ENCODE measurements around the gene RP9. TPM values are rescaled to one million over a fixed set of nuclear protein-coding genes. Genes with fewer than 3 reads are reported as not detected.

The RP9 gene
- total and polyA plus RNA-seq, 2 of the 13 experiments (the other 11 are each of a cell fraction or from before 2014, with no cell fraction given), result 14.2 to 18.6 TPM

- peak; percentile 80 for TF ChIP-seq ZNF687 (CRISPR knock-in tag; IDR thresholded peaks at IDR 0.05)
- TF ChIP-seq ZNF460 (CRISPR knock-in tag; IDR thresholded peaks at IDR 0.05; ENCODE audit: borderline replicate concordance), result no peak
- no peak; the same call in 1 of the 2 replicates for TF ChIP-seq ZBTB43 (CRISPR knock-in tag; conservative IDR thresholded peaks at IDR 0.05)
- peak; percentile 18; the same call in 1 of the 2 replicates for TF ChIP-seq SAFB2 (CRISPR knock-in tag; IDR thresholded peaks at IDR 0.05; ENCODE audit: borderline replicate concordance, low read depth)
- no peak for TF ChIP-seq GTF2F1 (IDR thresholded peaks at IDR 0.05; ENCODE audit: low read length)
- TF ChIP-seq ZNF616 (CRISPR knock-in tag; IDR thresholded peaks at IDR 0.05; ENCODE audit: low read depth), result 0 out of 2 replicates have a peak, but pooled peaks have one; percentile 3
- TF ChIP-seq SP4 (CRISPR knock-in tag; IDR thresholded peaks at IDR 0.05), result peak; percentile 52
- TF ChIP-seq ZNF841 (CRISPR knock-in tag; IDR thresholded peaks at IDR 0.05; ENCODE audit: borderline replicate concordance), result no peak
- TF ChIP-seq ZC3H13 (CRISPR knock-in tag; IDR thresholded peaks at IDR 0.05), result no peak
- no peak for TF ChIP-seq SRSF4 (IDR thresholded peaks at IDR 0.05; ENCODE audit: low read depth, low read length, poor library complexity, severe bottlenecking)
- no peak; the same call in 1 of the 2 replicates for TF ChIP-seq ZNF547 (CRISPR knock-in tag; IDR thresholded peaks at IDR 0.05)
- TF ChIP-seq MLX (CRISPR knock-in tag; IDR thresholded peaks at IDR 0.05), result no peak
- no peak for TF ChIP-seq FUBP1 (CRISPR knock-in tag; IDR thresholded peaks at IDR 0.05; ENCODE audit: borderline replicate concordance)
- TF ChIP-seq SMARCC2 (IDR thresholded peaks at IDR 0.05), result no peak
- TF ChIP-seq JARID2 (CRISPR knock-in tag; IDR thresholded peaks at IDR 0.05; ENCODE audit: insufficient replicate concordance), result no peak
- TF ChIP-seq SMYD3 (CRISPR knock-in tag; IDR thresholded peaks at IDR 0.05), result no peak
- TF ChIP-seq TBX2 (CRISPR knock-in tag; IDR thresholded peaks at IDR 0.05; ENCODE audit: borderline replicate concordance), result peak; percentile 84; the same call in 1 of the 2 replicates
- no peak for TF ChIP-seq EEA1 (CRISPR knock-in tag; IDR thresholded peaks at IDR 0.05; ENCODE audit: borderline replicate concordance)
- peak; percentile 87; the same call in 1 of the 2 replicates for TF ChIP-seq ZNF251 (CRISPR knock-in tag; IDR thresholded peaks at IDR 0.05)
- TF ChIP-seq YY1 (IDR thresholded peaks at IDR 0.05; ENCODE audit: insufficient read depth, insufficient replicate concordance, low read depth, low read length), result peak; percentile 86
- no peak for TF ChIP-seq SMAD3 (CRISPR knock-in tag; IDR thresholded peaks at IDR 0.05)
- peak; percentile 92 for TF ChIP-seq ZNF143 (CRISPR knock-in tag; IDR thresholded peaks at IDR 0.05)
These were observed 46.3 kb downstream of the RP9 start (continued) for GRCh38 chr7:33062782-33063443.
